IMR-90 (cell line): ENCODE results near the gene PRKAG2. TPM values are rescaled to one million over a fixed set of nuclear protein-coding genes. Genes with fewer than 3 reads are reported as not detected.
A peak's percentile ranks its signal among the peaks of the same experiment; 100 is the strongest.

Experiments
- ATAC-seq: fragments of 200-7000 bp; cut with Tn5 transposase; 2 replicates; pipeline ENCODE4 v1.9.1; 2020; ENCODE audit warnings: low read depth, mild to moderate bottlenecking, moderate library complexity
- BruUV-seq: library from RNA; stranded (reverse); fragments of 400-500 nt; replicated peaks from 2 replicates; lab custom pipeline; 2021; lab: Mats Ljungman, UMichigan
- CTCF ChIA-PET: fragments of 300-600 bp; formaldehyde crosslinking; extraction: SDS; loops from one replicate; lab custom pipeline; 2021; ENCODE audit warnings: antibody characterized with exemption; lab: Yijun Ruan, JAX
- POLR2A ChIA-PET: fragments of 300-600 bp; sonication (Branson Sonifier 250); formaldehyde crosslinking; loops from one replicate; lab custom pipeline; 2022; ENCODE audit warnings: antibody characterized with exemption; ENCODE audit not compliant: unreplicated experiment; lab: Charles Lee
- DNase-seq: peaks from one replicate; pipeline ENCODE4 v3.0.0; 2013
- H2AFZ ChIP-seq: replicated peaks from 2 replicates; pipeline ENCODE3; 2013; ENCODE audit warnings: low read length, mild to moderate bottlenecking; ENCODE audit not compliant: poor library complexity
- H2AK5ac ChIP-seq: 2 replicates; pipeline ENCODE4 v1.6.1; 2013; ENCODE audit warnings: low read depth, low read length, inconsistent platforms
- H2AK9ac ChIP-seq: replicated peaks from 2 replicates; pipeline ENCODE3; 2013; ENCODE audit warnings: mild to moderate bottlenecking, low read depth, low read length, moderate library complexity; ENCODE audit not compliant: poor library complexity
- H2BK120ac ChIP-seq: 2 replicates; pipeline ENCODE4 v1.6.1; 2013; ENCODE audit warnings: low read depth, low read length, inconsistent platforms
- H2BK15ac ChIP-seq: 3 replicates; pipeline ENCODE4 v1.6.1; 2013; ENCODE audit warnings: low read depth, low read length, inconsistent platforms
- H2BK20ac ChIP-seq: 2 replicates; pipeline ENCODE4 v1.6.1; 2013; ENCODE audit warnings: low read depth, mild to moderate bottlenecking, inconsistent platforms, low read length, moderate library complexity
- H2BK5ac ChIP-seq: 2 replicates; pipeline ENCODE4 v1.6.1; 2013; ENCODE audit warnings: mild to moderate bottlenecking, low read depth, low read length, inconsistent platforms; ENCODE audit not compliant: poor library complexity, severe bottlenecking
- H3K14ac ChIP-seq: replicated peaks from 2 replicates; pipeline ENCODE4 v1.6.1; 2013; ENCODE audit warnings: low read depth, low read length, inconsistent platforms
- H3K18ac ChIP-seq: 2 replicates; pipeline ENCODE4 v1.6.1; 2013; ENCODE audit warnings: low read depth, low read length, control low read depth
- H3K23ac ChIP-seq: 2 replicates; pipeline ENCODE4 v1.6.1; 2013; ENCODE audit warnings: low read depth, low read length, inconsistent platforms
- H3K27ac ChIP-seq: 2 replicates; pipeline ENCODE4 v1.5.1; 2013; ENCODE audit warnings: mild to moderate bottlenecking, control low read depth, low read length; ENCODE audit not compliant: insufficient read depth
- H3K27me3 ChIP-seq: 2 replicates; pipeline ENCODE4 v1.6.1; 2013; ENCODE audit warnings: low read length; ENCODE audit not compliant: control insufficient read depth, insufficient read depth
- H3K36me3 ChIP-seq: 2 replicates; pipeline ENCODE4 v1.6.1; 2013; ENCODE audit warnings: low read length, mixed read lengths; ENCODE audit not compliant: control insufficient read depth, insufficient read depth
- H3K4ac ChIP-seq: 2 replicates; pipeline ENCODE4 v1.6.1; 2013; ENCODE audit warnings: low read depth, low read length, inconsistent platforms
- H3K4me1 ChIP-seq: 2 replicates; pipeline ENCODE4 v1.6.1; 2013; ENCODE audit warnings: low read length, mixed read lengths; ENCODE audit not compliant: control insufficient read depth, insufficient read depth
- H3K4me2 ChIP-seq: 2 replicates; pipeline ENCODE4 v1.6.1; 2013; ENCODE audit warnings: low read depth, mild to moderate bottlenecking, control low read depth, low read length, moderate library complexity
- H3K4me3 ChIP-seq: 2 replicates; pipeline ENCODE4 v1.5.1; 2013; ENCODE audit warnings: low read depth, mild to moderate bottlenecking, control low read depth, low read length, moderate library complexity; ENCODE audit not compliant: insufficient read depth
- H3K56ac ChIP-seq: 2 replicates; pipeline ENCODE4 v1.6.1; 2013; ENCODE audit warnings: low read length, inconsistent platforms; ENCODE audit not compliant: insufficient read depth; ENCODE audit errors: extremely low read depth
- H3K79me1 ChIP-seq, 2 experiments: 2 replicates each; pipeline ENCODE4 v1.6.1; 2013; ENCODE audit warnings: low read length in 2 of 2, inconsistent platforms in 1 of 2, low read depth in 1 of 2
- H3K9ac ChIP-seq: 2 replicates; pipeline ENCODE4 v1.6.1; 2013; ENCODE audit warnings: low read depth, low read length, control low read depth
- H3K9me1 ChIP-seq: 2 replicates; pipeline ENCODE4 v1.6.1; 2013; ENCODE audit warnings: low read length, inconsistent platforms; ENCODE audit not compliant: insufficient read depth
- H3K9me3 ChIP-seq: 2 replicates; pipeline ENCODE4 v1.6.1; 2013; ENCODE audit warnings: low read length; ENCODE audit not compliant: control insufficient read depth, insufficient read depth
- H4K20me1 ChIP-seq: 2 replicates; pipeline ENCODE4 v1.6.1; 2013; ENCODE audit warnings: low read length, inconsistent platforms; ENCODE audit not compliant: insufficient read depth
- H4K5ac ChIP-seq: 2 replicates; pipeline ENCODE4 v1.6.1; 2013; ENCODE audit warnings: mild to moderate bottlenecking, low read depth, low read length, control low read depth
- H4K8ac ChIP-seq, 2 experiments: 2 replicates each; pipeline ENCODE4 v1.6.1; 2013; ENCODE audit warnings: low read depth in 2 of 2, low read length in 2 of 2, control low read depth in 1 of 2, inconsistent platforms in 1 of 2
- H4K91ac ChIP-seq: 2 replicates; pipeline ENCODE4 v1.6.1; 2013; ENCODE audit warnings: low read depth, low read length, inconsistent platforms; ENCODE audit not compliant: insufficient read depth
- BHLHE40 ChIP-seq: fragments of 150-350 bp; IDR thresholded peaks from 2 replicates; pipeline ENCODE4 v1.6.1; 2016; ENCODE audit warnings: mild to moderate bottlenecking, low read depth, low read length
- CEBPB ChIP-seq: IDR thresholded peaks from 2 replicates; pipeline ENCODE4 v1.6.1; 2012; ENCODE audit warnings: low read depth, low read length, improper control_type of control experiment
- CHD1 ChIP-seq: IDR thresholded peaks from 2 replicates; pipeline ENCODE4 v1.6.1; 2012; ENCODE audit warnings: low read depth, low read length, improper control_type of control experiment
- FOS ChIP-seq: fragments of 150-350 bp; IDR thresholded peaks from 2 replicates; pipeline ENCODE4 v1.6.1; 2016; ENCODE audit warnings: low read depth, low read length
- MAFK ChIP-seq: IDR thresholded peaks from 2 replicates; pipeline ENCODE4 v1.6.1; 2012; ENCODE audit warnings: low read depth, low read length, improper control_type of control experiment
- MAZ ChIP-seq: IDR thresholded peaks from 2 replicates; pipeline ENCODE4 v1.6.1; 2012; ENCODE audit warnings: low read depth, mild to moderate bottlenecking, low read length, improper control_type of control experiment, moderate library complexity, borderline replicate concordance
- MXI1 ChIP-seq: IDR thresholded peaks from 2 replicates; pipeline ENCODE4 v1.6.1; 2012; ENCODE audit warnings: low read depth, mild to moderate bottlenecking, low read length, moderate library complexity, borderline replicate concordance
- NFE2L2 ChIP-seq: fragments of 150-350 bp; IDR thresholded peaks from 2 replicates; pipeline ENCODE4 v1.6.1; 2016; ENCODE audit warnings: low read depth, mild to moderate bottlenecking, low read length
- POLR2A ChIP-seq: IDR thresholded peaks from 2 replicates; pipeline ENCODE4 v1.6.1; 2012; ENCODE audit warnings: mild to moderate bottlenecking, low read depth, low read length
- RAD21 ChIP-seq: IDR thresholded peaks from 2 replicates; pipeline ENCODE4 v1.6.1; 2012; ENCODE audit warnings: low read length, improper control_type of control experiment
- RCOR1 ChIP-seq: IDR thresholded peaks from 2 replicates; pipeline ENCODE4 v1.6.1; 2012; ENCODE audit warnings: mild to moderate bottlenecking, low read length, improper control_type of control experiment; ENCODE audit not compliant: insufficient replicate concordance
- RFX5 ChIP-seq: IDR thresholded peaks from 2 replicates; pipeline ENCODE4 v1.8.0; 2012; ENCODE audit warnings: low read depth, mild to moderate bottlenecking, low read length, moderate library complexity
- SMC3 ChIP-seq: fragments of 150-350 bp; IDR thresholded peaks from 2 replicates; pipeline ENCODE4 v1.6.1; 2016; ENCODE audit warnings: low read depth, mild to moderate bottlenecking, antibody characterized with exemption, low read length, moderate library complexity
- WGBS, 2 experiments: methylation state at CpG; one replicate each; pipeline versions ENCODE4 v1.1.5 to v1.1.7; 2013; ENCODE audit warnings: missing lambda C conversion rate in 2 of 2; ENCODE audit not compliant: insufficient read length in 1 of 2; ENCODE audit errors: extremely low coverage in 2 of 2; 5-methylcytosine and 5-hydroxymethylcytosine counted together
- dilution Hi-C: fragments of 300-500 bp; cut with HindIII; formaldehyde crosslinking; loops from one replicate; pipeline ENCODE4 v1.14.3; 2018; ENCODE audit warnings: low sequenced_read_pairs; ENCODE audit not compliant: unreplicated experiment
- in situ Hi-C: fragments of 300-500 bp; cut with MboI; formaldehyde crosslinking; loops from 3 replicates; pipeline ENCODE4 v1.14.3; 2019; ENCODE audit warnings: low sequenced_read_pairs, inconsistent platforms, mixed read lengths
- intact Hi-C: fragments of 100-400 bp; cut with micrococcal nuclease; formaldehyde crosslinking; loops from 2 replicates; pipeline ENCODE4 v1.10.0; 2022
- polyA plus RNA-seq, 3 experiments: library from polyadenylated mRNA; depleted of rRNA; stranded (reverse); fragments of >200 nt; gene quantifications; 2 replicates each; pipeline ENCODE4 v1.2.3, GENCODE V29; 2012; ENCODE audit warnings: low replicate concordance in 1 of 3
- total RNA-seq: library from RNA; depleted of rRNA; stranded (reverse); fragments of >200 nt; gene quantifications from 2 replicates; pipeline ENCODE4 v1.2.3, GENCODE V29; 2012
- TF ChIP-seq, protein P1 (sequence below): conservative IDR thresholded peaks from 2 replicates; pipeline ENCODE4 v1.5.1; 2012; ENCODE audit warnings: mild to moderate bottlenecking, low read depth, low read length, improper control_type of control experiment
- TF ChIP-seq, protein P2 (sequence below): fragments of 150-350 bp; IDR thresholded peaks from 2 replicates; pipeline ENCODE4 v1.6.1; 2016; ENCODE audit warnings: low read depth, mild to moderate bottlenecking, low read length, moderate library complexity, borderline replicate concordance
- TF ChIP-seq, protein P3 (sequence below): fragments of 150-350 bp; IDR thresholded peaks from 2 replicates; pipeline ENCODE4 v1.6.1; 2017; ENCODE audit warnings: mild to moderate bottlenecking, antibody characterized with exemption, low read length, low read depth

PRKAG2 gene
- total and polyA plus RNA-seq, 2 of the 4 experiments (the other 2 are of a cell fraction), result 15.4 to 21.6 TPM

DNA sequence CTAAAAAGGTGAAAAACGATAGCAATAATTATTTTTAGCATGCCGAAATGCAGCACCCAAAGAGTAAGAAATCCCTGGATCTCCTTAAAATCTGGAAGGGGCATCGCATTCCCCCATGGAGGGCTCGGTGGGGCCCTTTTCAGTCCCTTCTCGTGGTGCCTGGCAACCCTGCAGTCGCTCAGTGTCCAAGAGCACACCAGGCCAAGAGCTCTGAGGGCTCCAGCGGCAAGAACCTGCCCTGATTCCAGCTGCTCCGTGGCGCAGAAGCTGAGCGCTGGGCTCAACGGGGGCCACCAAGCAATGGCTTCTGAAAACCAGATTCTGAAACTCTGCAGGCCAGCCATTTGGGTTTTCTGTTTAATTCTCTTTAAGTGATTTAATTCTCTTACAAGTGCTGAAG is 131.2 kb downstream of the PRKAG2 start:
- H3K27me3 ChIP-seq, result no peaks in the 10 kb centered on the region
- H3K4me3 ChIP-seq, result no peak overlapping the region
- no peak overlapping the region for H3K23ac ChIP-seq
- peaks cover 32% of the 10 kb centered on the region for H3K4me1 ChIP-seq
- 0 out of 2 replicates have a peak overlapping the region, but pooled peaks have one; percentile 7 for H4K5ac ChIP-seq
- POLR2A ChIA-PET, result interaction anchor here (0.6 kb wide), 1 partner anchor 80 kb away, joined by 3 read pairs; no protein-coding TSS in a partner anchor
- 0 out of 2 replicates have a peak overlapping the region, but pooled peaks have one; percentile 36 for H3K14ac ChIP-seq
- H3K36me3 ChIP-seq, result no peaks in the 10 kb centered on the region
- H4K8ac ChIP-seq, result peak overlapping the region; percentile 21 to 31; a peak in 2 of 4 replicates
- H2BK120ac ChIP-seq, result peak overlapping the region; percentile 69; the same call in 1 of the 2 replicates
- BruUV-seq, result no TSS peak
- CTCF ChIA-PET, result interaction anchor here (0.6 to 2.2 kb wide), 6 partner anchors 9 to 382 kb away, joined by 3 to 7 read pairs (median 4); no protein-coding TSS in a partner anchor
- peak overlapping the region; percentile 89 for H2AK5ac ChIP-seq
- H3K9ac ChIP-seq, result no peak overlapping the region
- H3K4ac ChIP-seq, result peak overlapping the region; percentile 76
- 77% methylated on average over 8 of the region's 11 CpGs; no CpG with 5 or more reads in 1 of the 2 experiments for WGBS, 2 experiments
- H3K79me1 ChIP-seq, result no peaks in the 10 kb centered on the region
- no peak overlapping the region for H3K4me2 ChIP-seq
- peak overlapping the region; percentile 12; the same call in 1 of the 2 replicates for H3K18ac ChIP-seq
- dilution Hi-C loops (no loop called here), intact Hi-C loops (no loop called here), in situ Hi-C loops (loop anchor here (10.0 kb wide), 1 partner anchor 121 kb away; no protein-coding TSS in a partner anchor)
- no peaks in the 10 kb centered on the region for H3K9me3 ChIP-seq
- ATAC-seq (no peak), DNase-seq (no peak)
- no peaks in the 10 kb centered on the region for H4K20me1 ChIP-seq
- no peak overlapping the region for H2BK5ac ChIP-seq
- H3K27ac ChIP-seq, result no peak overlapping the region
- H4K91ac ChIP-seq, result peak overlapping the region; percentile 85
- H2AFZ ChIP-seq, result no peak overlapping the region
- H3K56ac ChIP-seq, result no peak overlapping the region
- H2BK20ac ChIP-seq, result peak overlapping the region; percentile 85; the same call in 1 of the 2 replicates
- no peak overlapping the region for H2AK9ac ChIP-seq
- 0 out of 3 replicates have a peak overlapping the region, but pooled peaks have one; percentile 58 for H2BK15ac ChIP-seq
- TF ChIP-seq RCOR1, result no peak
- TF ChIP-seq, protein P1, sequence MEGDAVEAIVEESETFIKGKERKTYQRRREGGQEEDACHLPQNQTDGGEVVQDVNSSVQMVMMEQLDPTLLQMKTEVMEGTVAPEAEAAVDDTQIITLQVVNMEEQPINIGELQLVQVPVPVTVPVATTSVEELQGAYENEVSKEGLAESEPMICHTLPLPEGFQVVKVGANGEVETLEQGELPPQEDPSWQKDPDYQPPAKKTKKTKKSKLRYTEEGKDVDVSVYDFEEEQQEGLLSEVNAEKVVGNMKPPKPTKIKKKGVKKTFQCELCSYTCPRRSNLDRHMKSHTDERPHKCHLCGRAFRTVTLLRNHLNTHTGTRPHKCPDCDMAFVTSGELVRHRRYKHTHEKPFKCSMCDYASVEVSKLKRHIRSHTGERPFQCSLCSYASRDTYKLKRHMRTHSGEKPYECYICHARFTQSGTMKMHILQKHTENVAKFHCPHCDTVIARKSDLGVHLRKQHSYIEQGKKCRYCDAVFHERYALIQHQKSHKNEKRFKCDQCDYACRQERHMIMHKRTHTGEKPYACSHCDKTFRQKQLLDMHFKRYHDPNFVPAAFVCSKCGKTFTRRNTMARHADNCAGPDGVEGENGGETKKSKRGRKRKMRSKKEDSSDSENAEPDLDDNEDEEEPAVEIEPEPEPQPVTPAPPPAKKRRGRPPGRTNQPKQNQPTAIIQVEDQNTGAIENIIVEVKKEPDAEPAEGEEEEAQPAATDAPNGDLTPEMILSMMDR, result no peak
- TF ChIP-seq FOS, result no peak
- TF ChIP-seq CEBPB, result no peak
- TF ChIP-seq MXI1, result no peak
- TF ChIP-seq, protein P2, sequence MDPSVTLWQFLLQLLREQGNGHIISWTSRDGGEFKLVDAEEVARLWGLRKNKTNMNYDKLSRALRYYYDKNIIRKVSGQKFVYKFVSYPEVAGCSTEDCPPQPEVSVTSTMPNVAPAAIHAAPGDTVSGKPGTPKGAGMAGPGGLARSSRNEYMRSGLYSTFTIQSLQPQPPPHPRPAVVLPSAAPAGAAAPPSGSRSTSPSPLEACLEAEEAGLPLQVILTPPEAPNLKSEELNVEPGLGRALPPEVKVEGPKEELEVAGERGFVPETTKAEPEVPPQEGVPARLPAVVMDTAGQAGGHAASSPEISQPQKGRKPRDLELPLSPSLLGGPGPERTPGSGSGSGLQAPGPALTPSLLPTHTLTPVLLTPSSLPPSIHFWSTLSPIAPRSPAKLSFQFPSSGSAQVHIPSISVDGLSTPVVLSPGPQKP, result no peak
- TF ChIP-seq BHLHE40, result no peak
- no peak for TF ChIP-seq NFE2L2
- no peak for TF ChIP-seq RFX5
- no peak for TF ChIP-seq MAZ
- TF ChIP-seq SMC3, result no peak
- no peak for TF ChIP-seq RAD21
- TF ChIP-seq MAFK, result no peak
- TF ChIP-seq CHD1, result no peak
- TF ChIP-seq, protein P3, sequence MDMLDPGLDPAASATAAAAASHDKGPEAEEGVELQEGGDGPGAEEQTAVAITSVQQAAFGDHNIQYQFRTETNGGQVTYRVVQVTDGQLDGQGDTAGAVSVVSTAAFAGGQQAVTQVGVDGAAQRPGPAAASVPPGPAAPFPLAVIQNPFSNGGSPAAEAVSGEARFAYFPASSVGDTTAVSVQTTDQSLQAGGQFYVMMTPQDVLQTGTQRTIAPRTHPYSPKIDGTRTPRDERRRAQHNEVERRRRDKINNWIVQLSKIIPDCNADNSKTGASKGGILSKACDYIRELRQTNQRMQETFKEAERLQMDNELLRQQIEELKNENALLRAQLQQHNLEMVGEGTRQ, result no peak
- TF ChIP-seq POLR2A, result no peak
- peaks cover 8% of the 10 kb centered on the region; the same call in 1 of the 2 replicates for H3K9me1 ChIP-seq
